ENCODE data around the gene ZNF432. TPM values are rescaled to one million over a fixed set of nuclear protein-coding genes. Genes with fewer than 3 reads are reported as not detected.
"Not testable (repeated sequence)": the region's sequence is repeated elsewhere in the genome, so short reads cannot be mapped to it uniquely, and the experiment has no call there.

ZNF432 gene
- total and polyA plus RNA-seq, 2 experiments from 2014 or later = 3.3 to 13.2 TPM

DNA sequence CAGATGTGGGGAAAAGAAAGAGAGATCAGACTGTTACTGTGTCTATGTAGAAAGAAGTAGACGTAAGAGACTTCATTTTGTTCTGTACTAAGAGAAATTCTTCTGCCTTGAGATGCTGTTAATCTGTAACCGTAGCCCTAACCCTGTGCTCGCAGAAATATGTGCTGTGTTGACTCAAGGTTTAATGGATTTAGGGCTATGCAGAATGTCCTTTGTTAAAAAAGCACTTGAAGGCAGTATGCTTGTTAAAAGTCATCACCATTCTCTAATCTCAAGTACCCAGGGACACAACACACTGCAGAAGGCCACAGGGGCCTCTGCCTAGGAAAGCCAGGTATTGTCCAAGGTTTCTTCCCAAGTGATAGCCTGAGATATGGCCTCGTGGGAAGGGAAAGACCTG, 24.2 kb downstream of the ZNF432 start:
- H3K27me3 ChIP-seq (ENCODE audit: insufficient read depth); ATAC-seq; H3K4me3 ChIP-seq; H3K9me2 ChIP-seq (ENCODE audit: insufficient read depth); H3K4me1 ChIP-seq (ENCODE audit: insufficient read depth); H3K4me3 Mint-ChIP-seq; H3K27ac ChIP-seq (ENCODE audit: low read depth); H3F3A ChIP-seq (replicated peaks; ENCODE audit: low read depth); H3K27ac Mint-ChIP-seq; H2AFZ ChIP-seq; H4K20me1 ChIP-seq (replicated peaks; ENCODE audit: insufficient read depth); H3K4me2 ChIP-seq; DNase-seq (ENCODE audit: low spot score): not testable (repeated sequence)
- H3K4me1 Mint-ChIP-seq = peaks cover 11% of the 10 kb centered on the region
- peaks cover 73% of the 10 kb centered on the region for H3K36me3 Mint-ChIP-seq (ENCODE audit: low read depth)
- Histone ChIP-seq H3K79me2 (replicated peaks; ENCODE audit: insufficient read depth) (peaks cover 73% of the 10 kb centered on the region), H3K36me3 (ENCODE audit: insufficient read depth) (peaks cover 56% of the 10 kb centered on the region)
- peaks cover 12% of the 10 kb centered on the region for H3K9me3 Mint-ChIP-seq
- H3K27me3 Mint-ChIP-seq (ENCODE audit: insufficient read depth, low read depth, poor library complexity) = peaks cover 12% of the 10 kb centered on the region

DNA sequence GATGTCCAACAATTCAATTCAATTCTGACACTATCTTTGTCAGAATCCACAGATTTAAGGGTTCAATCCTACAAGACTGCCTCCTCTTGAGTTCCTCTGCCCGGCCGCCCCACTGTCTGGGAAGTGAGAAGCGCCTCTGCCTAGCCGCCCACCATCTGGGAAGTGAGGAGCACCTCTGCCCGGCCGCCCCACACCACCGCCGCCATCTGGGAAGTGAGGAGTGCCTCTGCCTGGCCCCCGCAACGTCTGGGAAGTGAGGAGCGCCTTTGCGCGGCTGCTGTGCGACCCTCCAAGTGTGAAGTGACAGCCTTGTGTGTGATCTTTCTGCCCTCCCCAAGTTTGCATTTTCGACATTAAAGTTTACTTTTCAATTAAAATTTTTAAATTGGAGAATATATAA, 26.4 kb downstream of the ZNF432 start:
- H3K27me3 ChIP-seq (ENCODE audit: insufficient read depth) = no peaks in the 10 kb centered on the region
- H3K9me2 ChIP-seq (ENCODE audit: insufficient read depth) = 0 out of 2 replicates have a peak, but pooled peaks cover 3% of the 10 kb centered on the region
- H3K4me1 Mint-ChIP-seq = peaks cover 8% of the 10 kb centered on the region
- H3K9me3 Mint-ChIP-seq = peaks cover 9% of the 10 kb centered on the region
- peaks cover 75% of the 10 kb centered on the region for H3K36me3 ChIP-seq (ENCODE audit: insufficient read depth)
- H2AFZ ChIP-seq = no peak overlapping the region
- H3K27ac Mint-ChIP-seq = no peak overlapping the region
- H3K79me2 ChIP-seq (replicated peaks; ENCODE audit: insufficient read depth) = peaks cover 64% of the 10 kb centered on the region
- H3K4me2 ChIP-seq = no peak overlapping the region
- H3K36me3 Mint-ChIP-seq (ENCODE audit: low read depth) = peaks cover 90% of the 10 kb centered on the region
- no peak for DNase-seq (ENCODE audit: low spot score)
- peaks cover 4% of the 10 kb centered on the region for H3K27me3 Mint-ChIP-seq (ENCODE audit: insufficient read depth, low read depth, poor library complexity)
- no peaks in the 10 kb centered on the region for H3F3A ChIP-seq (replicated peaks; ENCODE audit: low read depth)
- TF ChIP-seq, protein P1, sequence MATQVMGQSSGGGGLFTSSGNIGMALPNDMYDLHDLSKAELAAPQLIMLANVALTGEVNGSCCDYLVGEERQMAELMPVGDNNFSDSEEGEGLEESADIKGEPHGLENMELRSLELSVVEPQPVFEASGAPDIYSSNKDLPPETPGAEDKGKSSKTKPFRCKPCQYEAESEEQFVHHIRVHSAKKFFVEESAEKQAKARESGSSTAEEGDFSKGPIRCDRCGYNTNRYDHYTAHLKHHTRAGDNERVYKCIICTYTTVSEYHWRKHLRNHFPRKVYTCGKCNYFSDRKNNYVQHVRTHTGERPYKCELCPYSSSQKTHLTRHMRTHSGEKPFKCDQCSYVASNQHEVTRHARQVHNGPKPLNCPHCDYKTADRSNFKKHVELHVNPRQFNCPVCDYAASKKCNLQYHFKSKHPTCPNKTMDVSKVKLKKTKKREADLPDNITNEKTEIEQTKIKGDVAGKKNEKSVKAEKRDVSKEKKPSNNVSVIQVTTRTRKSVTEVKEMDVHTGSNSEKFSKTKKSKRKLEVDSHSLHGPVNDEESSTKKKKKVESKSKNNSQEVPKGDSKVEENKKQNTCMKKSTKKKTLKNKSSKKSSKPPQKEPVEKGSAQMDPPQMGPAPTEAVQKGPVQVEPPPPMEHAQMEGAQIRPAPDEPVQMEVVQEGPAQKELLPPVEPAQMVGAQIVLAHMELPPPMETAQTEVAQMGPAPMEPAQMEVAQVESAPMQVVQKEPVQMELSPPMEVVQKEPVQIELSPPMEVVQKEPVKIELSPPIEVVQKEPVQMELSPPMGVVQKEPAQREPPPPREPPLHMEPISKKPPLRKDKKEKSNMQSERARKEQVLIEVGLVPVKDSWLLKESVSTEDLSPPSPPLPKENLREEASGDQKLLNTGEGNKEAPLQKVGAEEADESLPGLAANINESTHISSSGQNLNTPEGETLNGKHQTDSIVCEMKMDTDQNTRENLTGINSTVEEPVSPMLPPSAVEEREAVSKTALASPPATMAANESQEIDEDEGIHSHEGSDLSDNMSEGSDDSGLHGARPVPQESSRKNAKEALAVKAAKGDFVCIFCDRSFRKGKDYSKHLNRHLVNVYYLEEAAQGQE (IDR thresholded peaks at IDR 0.05; ENCODE audit: unreplicated experiment) = no peak
- TF ChIP-seq, protein P2, sequence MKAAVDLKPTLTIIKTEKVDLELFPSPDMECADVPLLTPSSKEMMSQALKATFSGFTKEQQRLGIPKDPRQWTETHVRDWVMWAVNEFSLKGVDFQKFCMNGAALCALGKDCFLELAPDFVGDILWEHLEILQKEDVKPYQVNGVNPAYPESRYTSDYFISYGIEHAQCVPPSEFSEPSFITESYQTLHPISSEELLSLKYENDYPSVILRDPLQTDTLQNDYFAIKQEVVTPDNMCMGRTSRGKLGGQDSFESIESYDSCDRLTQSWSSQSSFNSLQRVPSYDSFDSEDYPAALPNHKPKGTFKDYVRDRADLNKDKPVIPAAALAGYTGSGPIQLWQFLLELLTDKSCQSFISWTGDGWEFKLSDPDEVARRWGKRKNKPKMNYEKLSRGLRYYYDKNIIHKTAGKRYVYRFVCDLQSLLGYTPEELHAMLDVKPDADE (IDR thresholded peaks at IDR 0.05) = no peak
- TF ChIP-seq EZH2 (IDR thresholded peaks at IDR 0.05; ENCODE audit: low read depth, unreplicated experiment) = no peak
- no peak for TF ChIP-seq JUNB (IDR thresholded peaks at IDR 0.05; ENCODE audit: unreplicated experiment)
- no peak for TF ChIP-seq POLR2AphosphoS5 (IDR thresholded peaks at IDR 0.05; ENCODE audit: low read depth)
- TF ChIP-seq, protein P3, sequence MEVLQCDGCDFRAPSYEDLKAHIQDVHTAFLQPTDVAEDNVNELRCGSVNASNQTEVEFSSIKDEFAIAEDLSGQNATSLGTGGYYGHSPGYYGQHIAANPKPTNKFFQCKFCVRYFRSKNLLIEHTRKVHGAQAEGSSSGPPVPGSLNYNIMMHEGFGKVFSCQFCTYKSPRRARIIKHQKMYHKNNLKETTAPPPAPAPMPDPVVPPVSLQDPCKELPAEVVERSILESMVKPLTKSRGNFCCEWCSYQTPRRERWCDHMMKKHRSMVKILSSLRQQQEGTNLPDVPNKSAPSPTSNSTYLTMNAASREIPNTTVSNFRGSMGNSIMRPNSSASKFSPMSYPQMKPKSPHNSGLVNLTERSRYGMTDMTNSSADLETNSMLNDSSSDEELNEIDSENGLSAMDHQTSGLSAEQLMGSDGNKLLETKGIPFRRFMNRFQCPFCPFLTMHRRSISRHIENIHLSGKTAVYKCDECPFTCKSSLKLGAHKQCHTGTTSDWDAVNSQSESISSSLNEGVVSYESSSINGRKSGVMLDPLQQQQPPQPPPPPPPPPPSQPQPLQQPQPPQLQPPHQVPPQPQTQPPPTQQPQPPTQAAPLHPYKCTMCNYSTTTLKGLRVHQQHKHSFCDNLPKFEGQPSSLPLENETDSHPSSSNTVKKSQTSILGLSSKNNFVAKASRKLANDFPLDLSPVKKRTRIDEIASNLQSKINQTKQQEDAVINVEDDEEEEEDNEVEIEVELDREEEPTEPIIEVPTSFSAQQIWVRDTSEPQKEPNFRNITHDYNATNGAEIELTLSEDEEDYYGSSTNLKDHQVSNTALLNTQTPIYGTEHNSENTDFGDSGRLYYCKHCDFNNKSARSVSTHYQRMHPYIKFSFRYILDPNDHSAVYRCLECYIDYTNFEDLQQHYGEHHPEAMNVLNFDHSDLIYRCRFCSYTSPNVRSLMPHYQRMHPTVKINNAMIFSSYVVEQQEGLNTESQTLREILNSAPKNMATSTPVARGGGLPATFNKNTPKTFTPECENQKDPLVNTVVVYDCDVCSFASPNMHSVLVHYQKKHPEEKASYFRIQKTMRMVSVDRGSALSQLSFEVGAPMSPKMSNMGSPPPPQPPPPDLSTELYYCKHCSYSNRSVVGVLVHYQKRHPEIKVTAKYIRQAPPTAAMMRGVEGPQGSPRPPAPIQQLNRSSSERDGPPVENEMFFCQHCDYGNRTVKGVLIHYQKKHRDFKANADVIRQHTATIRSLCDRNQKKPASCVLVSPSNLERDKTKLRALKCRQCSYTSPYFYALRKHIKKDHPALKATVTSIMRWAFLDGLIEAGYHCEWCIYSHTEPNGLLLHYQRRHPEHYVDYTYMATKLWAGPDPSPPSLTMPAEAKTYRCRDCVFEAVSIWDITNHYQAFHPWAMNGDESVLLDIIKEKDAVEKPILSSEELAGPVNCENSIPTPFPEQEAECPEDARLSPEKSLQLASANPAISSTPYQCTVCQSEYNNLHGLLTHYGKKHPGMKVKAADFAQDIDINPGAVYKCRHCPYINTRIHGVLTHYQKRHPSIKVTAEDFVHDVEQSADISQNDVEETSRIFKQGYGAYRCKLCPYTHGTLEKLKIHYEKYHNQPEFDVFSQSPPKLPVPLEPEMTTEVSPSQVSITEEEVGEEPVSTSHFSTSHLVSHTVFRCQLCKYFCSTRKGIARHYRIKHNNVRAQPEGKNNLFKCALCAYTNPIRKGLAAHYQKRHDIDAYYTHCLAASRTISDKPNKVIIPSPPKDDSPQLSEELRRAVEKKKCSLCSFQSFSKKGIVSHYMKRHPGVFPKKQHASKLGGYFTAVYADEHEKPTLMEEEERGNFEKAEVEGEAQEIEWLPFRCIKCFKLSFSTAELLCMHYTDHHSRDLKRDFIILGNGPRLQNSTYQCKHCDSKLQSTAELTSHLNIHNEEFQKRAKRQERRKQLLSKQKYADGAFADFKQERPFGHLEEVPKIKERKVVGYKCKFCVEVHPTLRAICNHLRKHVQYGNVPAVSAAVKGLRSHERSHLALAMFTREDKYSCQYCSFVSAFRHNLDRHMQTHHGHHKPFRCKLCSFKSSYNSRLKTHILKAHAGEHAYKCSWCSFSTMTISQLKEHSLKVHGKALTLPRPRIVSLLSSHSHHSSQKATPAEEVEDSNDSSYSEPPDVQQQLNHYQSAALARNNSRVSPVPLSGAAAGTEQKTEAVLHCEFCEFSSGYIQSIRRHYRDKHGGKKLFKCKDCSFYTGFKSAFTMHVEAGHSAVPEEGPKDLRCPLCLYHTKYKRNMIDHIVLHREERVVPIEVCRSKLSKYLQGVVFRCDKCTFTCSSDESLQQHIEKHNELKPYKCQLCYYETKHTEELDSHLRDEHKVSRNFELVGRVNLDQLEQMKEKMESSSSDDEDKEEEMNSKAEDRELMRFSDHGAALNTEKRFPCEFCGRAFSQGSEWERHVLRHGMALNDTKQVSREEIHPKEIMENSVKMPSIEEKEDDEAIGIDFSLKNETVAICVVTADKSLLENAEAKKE (CRISPR knock-in tag; IDR thresholded peaks at IDR 0.05) = no peak
- no peak for TF ChIP-seq STAT1 (IDR thresholded peaks at IDR 0.05; ENCODE audit: unreplicated experiment)
- H3K27ac ChIP-seq (ENCODE audit: low read depth) = no peak overlapping the region
- no peak for ATAC-seq
- peaks cover 5% of the 10 kb centered on the region for H3K4me1 ChIP-seq (ENCODE audit: insufficient read depth)
- H4K20me1 ChIP-seq (replicated peaks; ENCODE audit: insufficient read depth) = no peaks in the 10 kb centered on the region; the same call in 1 of the 2 replicates
- no peak overlapping the region for H3K4me3 Mint-ChIP-seq
- H3K4me3 ChIP-seq = no peak overlapping the region

Measured in GM23338 (cell line).